ENCODE results near the gene PRCD.

PRCD gene

GRCh38 chr17:76499267-76499667, 40.6 kb upstream of the PRCD start:
- in situ Hi-C loops (cut with HindIII; ENCODE audit: low sequenced_read_pairs), result no loop called here
- H3K4me3 ChIP-seq (ENCODE audit: low read depth, low read length), result peak overlapping the region; percentile 75

GRCh38 chr17:76500074-76500746, 39.6 kb upstream of the PRCD start:
- in situ Hi-C loops (cut with HindIII; ENCODE audit: low sequenced_read_pairs), result no loop called here
- H3K4me3 ChIP-seq (ENCODE audit: low read depth, low read length), result peak overlapping the region; percentile 75
- DNase-seq (ENCODE audit: low read depth, low spot score), result no peak
- TF ChIP-seq, protein P1, sequence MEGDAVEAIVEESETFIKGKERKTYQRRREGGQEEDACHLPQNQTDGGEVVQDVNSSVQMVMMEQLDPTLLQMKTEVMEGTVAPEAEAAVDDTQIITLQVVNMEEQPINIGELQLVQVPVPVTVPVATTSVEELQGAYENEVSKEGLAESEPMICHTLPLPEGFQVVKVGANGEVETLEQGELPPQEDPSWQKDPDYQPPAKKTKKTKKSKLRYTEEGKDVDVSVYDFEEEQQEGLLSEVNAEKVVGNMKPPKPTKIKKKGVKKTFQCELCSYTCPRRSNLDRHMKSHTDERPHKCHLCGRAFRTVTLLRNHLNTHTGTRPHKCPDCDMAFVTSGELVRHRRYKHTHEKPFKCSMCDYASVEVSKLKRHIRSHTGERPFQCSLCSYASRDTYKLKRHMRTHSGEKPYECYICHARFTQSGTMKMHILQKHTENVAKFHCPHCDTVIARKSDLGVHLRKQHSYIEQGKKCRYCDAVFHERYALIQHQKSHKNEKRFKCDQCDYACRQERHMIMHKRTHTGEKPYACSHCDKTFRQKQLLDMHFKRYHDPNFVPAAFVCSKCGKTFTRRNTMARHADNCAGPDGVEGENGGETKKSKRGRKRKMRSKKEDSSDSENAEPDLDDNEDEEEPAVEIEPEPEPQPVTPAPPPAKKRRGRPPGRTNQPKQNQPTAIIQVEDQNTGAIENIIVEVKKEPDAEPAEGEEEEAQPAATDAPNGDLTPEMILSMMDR (IDR thresholded peaks at IDR 0.05; ENCODE audit: low read depth, low read length), result no peak

More at GRCh38 chr17:76499267-76499667, 40.6 kb upstream of the PRCD start:
- DNase-seq (ENCODE audit: low read depth, low spot score), result no peak
- TF ChIP-seq, protein P1 (IDR thresholded peaks at IDR 0.05; ENCODE audit: low read depth, low read length), result no peak

- TF ChIP-seq, protein P1 (IDR thresholded peaks at IDR 0.05; ENCODE audit: low read depth, low read length), result no peak
- peak overlapping the region; percentile 75 for H3K4me3 ChIP-seq (ENCODE audit: low read depth, low read length)
- DNase-seq (ENCODE audit: low read depth, low spot score), result no peak
- in situ Hi-C loops (cut with HindIII; ENCODE audit: low sequenced_read_pairs), result no loop called here
These were observed 39.2 kb upstream of the PRCD start for GRCh38 chr17:76500747-76501017.

DNA sequence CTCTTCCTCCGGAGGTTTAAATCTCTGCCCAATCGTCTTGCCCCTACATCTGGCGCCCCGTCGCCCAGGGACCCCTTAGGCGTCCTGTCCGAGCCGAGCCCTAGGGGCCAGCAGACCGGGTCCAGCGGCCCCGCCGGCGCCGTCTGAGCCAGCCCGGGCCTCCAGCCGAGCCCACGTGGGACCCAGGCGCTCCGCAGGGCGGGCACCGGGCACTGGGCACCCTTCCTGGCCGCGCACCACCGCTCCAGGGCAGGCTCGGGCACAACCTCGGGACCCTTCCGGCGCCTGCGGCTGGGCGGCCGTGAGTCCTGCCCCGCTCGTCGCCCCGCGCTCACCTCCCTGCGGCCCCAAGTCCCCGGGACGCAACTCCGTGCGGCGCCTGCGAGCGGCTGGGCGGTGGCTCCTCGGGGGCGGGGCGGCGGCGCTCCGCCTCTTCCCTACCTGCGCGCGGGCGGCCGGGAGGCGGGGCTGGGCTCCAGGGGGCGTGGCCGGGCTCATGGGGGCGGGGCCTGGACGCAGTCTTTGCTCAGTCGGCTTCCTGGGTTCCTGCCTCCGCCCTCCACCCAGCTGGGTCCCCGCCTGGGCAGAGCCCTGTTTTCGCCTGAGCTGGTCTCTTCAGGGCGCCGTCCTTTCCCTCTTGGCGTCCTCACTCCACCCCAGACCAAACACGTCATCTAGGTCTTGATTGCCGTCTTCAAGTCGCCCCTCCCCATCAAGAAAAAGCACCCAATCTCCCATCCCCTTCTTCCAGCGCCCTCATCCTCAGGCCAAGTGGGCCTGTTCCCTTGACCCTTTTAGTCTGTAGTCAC, 38.6 kb upstream of the PRCD start, which contains the start of gene RHBDF2:
RHBDF2 (minus strand) TSS at position 406 of the 809 bp plus-strand sequence. CDS start 19,899 bp downstream, outside the sequence.
- DNase-seq (ENCODE audit: low read depth, low spot score), result peak; percentile 75
- TF ChIP-seq, protein P1 (IDR thresholded peaks at IDR 0.05; ENCODE audit: low read depth, low read length), result no peak
- H3K4me3 ChIP-seq (ENCODE audit: low read depth, low read length), result peak within 1 kb of the TSS; percentile 75
- in situ Hi-C loops (cut with HindIII; ENCODE audit: low sequenced_read_pairs), result no loop called here

- no peak for DNase-seq (ENCODE audit: low read depth, low spot score)
- in situ Hi-C loops (cut with HindIII; ENCODE audit: low sequenced_read_pairs), result no loop called here
- TF ChIP-seq, protein P1 (IDR thresholded peaks at IDR 0.05; ENCODE audit: low read depth, low read length), result no peak
- H3K4me3 ChIP-seq (ENCODE audit: low read depth, low read length), result peak overlapping the region; percentile 75
These were observed 38.0 kb upstream of the PRCD start for GRCh38 chr17:76501827-76502307.

- in situ Hi-C loops (cut with HindIII; ENCODE audit: low sequenced_read_pairs), result no loop called here
- no peak overlapping the region for H3K4me3 ChIP-seq (ENCODE audit: low read depth, low read length)
- TF ChIP-seq, protein P1 (IDR thresholded peaks at IDR 0.05; ENCODE audit: low read depth, low read length), result no peak
- DNase-seq (ENCODE audit: low read depth, low spot score), result no peak
These were observed 37.3 kb upstream of the PRCD start for GRCh38 chr17:76502341-76503211.

All from astrocyte of the spinal cord (primary cell).